ENCODE data around the gene P2RY6.

The P2RY6 gene

DNA sequence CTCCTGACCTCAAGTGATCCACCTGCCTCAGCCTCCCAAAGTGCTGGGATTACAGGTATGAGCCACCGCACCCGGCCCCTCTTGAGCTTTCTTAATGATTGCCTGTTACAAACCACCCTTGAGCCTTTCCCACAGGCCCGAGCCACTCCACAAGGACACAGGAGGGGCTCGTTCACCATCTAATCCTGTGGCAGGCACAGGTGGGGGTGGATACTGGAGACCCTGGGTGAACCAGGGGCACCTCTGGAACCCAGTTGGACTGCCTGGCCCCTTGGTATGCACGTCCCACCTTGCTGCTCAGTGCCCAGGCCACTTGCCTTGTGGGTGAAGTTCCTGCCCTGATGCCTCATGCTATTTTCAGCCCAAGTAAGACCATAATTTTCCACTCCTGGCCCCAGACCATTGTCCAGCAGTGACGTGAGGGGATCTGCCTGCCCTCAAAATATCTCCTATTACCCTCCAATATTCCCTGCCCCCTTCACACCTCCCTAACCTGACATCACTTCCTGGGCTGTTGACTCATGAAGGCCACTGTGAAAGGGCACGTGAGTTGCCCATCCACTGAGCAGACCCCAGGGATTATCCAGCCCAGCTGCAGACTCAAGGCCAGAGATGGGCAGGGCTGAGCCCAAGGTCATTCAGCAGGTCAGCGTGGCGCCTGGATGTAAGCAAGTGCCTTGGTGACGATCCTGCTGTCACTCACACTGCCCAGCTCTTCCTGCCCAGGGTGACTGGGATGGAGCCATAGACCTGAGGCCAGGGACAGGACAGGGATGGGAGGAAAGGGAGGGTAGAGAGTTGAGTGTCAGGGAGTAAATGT, 34.5 kb upstream of the P2RY6 start:
- no peak for DNase-seq (ENCODE audit: low read depth in 3 of 3)

DNA sequence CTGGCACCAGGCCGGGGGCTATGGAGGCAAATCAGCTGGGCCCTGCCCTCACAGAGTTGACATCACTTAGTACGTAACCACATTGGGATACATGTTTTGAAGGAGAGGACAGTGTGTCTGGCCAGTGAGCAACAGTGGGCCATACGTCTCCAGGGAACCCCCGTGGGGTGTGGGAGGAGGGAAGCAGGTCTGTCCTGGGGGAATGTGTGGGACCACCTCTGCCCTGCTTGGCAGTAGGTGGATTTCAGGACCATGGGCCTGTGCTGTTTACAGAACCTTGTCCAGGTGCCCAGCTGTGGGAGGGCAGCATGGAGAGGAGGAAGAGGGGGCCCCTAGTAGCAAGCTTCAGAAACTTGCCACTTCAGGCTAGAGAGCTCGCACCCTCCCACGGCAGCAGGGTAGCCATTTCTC, 33.0 kb upstream of the P2RY6 start:
- DNase-seq (ENCODE audit: low read depth in 3 of 3), result no peak

DNA sequence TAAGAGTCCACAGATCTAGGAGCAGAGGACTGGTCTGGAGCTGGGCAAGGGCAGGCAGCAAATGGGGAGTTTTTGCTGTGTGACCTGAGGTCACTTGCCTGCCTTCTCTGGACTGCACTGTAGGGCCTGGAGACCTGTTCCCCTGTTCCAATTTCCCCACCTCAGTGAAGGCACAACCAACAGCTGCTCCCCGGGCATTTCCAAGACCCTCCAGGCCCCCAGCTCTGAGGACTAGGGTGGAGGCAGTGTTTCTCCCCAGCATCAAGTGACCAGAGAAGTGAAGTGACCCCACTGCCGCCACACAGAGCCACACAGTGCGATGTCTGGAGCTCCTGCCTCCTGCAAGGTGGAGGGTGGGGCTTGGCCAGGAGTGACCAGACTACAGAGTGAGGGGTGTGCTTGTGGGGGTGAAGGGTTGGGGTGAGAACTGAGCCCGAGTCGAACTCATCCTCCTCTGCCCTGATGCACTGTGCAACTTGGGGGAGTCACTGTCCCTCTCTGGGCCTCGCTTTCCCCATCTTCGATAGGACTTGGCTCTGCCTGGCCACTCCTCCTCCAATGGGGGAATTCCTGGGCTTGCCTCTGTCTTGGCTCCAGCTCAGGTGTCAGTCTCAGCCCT, 32.5 kb upstream of the P2RY6 start:
- no peak for DNase-seq (ENCODE audit: low read depth in 3 of 3)

DNA sequence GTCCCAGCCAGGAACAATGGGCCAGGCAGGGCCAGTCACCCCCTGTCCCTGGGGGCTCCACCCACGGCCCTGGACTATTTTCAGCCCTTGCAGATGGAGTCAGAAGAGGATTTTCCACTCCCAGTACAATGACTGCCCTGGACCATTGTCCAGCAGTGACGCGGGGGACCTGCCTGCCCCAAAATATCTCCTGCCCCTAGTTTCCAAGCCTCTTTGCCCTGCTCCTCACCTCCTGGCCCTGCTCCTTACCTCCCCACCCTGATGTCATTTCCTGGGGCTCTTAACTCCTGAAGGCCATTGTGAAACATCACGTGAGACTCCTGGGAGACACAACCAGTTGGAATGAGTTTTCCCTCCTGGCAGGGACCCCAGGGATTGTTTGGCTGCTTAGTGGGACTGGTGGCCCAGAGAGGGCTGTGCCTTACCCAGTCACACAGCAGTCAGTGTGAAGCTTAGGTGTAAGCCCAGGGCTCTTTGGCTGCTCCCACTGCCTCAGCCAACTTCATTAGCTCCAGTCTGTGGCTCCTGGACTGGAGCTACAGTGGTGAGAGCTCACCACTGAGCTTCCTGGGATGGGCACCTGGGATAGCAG, 31.9 kb upstream of the P2RY6 start:
- no peak for DNase-seq (ENCODE audit: low read depth in 3 of 3)

DNA sequence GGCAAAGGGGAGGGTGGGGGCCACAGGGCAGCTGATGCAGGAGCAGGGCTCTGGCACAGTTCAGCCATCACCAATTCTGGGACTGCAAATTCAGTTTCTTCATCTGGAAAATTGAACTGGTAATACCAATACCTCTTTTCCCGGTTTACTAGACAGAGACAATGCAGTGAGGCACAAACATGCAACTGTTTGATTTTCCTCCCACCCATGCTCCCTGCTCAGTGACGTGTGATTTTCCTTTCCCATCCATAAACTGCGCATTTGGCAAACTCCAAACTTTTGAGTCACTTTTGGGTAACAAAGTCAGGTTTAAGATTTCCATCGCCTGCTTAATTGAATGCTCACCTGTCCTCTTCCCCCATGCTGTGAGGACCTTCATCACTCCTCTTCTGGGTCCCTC, 30.8 kb upstream of the P2RY6 start:
- DNase-seq (ENCODE audit: low read depth in 3 of 3), result no peak

DNA sequence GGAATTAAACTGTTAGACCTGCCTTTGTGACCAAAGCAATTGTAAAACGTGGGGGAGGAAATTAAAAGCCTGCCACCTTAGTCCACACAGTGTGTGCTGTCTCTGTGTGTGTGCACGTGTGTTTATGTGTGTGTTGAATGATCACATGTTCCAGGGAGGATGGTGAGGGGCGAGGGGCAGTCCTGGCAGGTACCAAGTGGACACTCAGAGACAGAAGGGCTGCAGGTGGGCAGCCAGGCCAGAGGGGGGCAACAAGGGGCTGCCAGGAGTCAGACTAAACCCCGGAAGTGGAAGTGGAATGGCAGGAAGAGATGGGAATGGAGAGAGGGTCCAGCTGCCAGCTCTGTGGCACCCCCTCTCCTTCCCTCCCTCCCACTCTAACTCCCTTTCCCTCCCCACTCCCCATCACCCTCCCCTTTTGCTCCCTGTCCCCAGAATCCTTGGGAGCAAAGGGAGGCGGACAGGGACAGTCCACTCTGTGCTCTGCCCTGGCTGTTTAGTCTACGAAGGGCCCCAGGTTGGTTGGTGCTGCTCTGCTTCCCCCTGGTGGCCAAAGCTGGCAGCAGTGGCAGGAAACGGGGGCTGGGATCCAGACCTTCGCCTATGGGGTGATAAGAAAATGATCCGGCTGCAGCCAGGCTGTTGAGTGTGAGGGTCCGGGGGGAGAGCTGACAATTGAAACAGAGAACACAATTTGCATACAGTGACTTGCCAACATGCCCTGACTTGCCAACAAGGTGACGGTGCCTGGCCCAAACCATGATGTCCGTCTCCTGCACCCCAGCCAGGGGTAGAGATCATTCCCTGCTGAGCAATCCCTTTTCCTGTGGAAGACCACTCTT, 29.7 kb upstream of the P2RY6 start:
- DNase-seq (ENCODE audit: low read depth in 3 of 3), result peak; percentile 46 to 63 (median 58)

DNA sequence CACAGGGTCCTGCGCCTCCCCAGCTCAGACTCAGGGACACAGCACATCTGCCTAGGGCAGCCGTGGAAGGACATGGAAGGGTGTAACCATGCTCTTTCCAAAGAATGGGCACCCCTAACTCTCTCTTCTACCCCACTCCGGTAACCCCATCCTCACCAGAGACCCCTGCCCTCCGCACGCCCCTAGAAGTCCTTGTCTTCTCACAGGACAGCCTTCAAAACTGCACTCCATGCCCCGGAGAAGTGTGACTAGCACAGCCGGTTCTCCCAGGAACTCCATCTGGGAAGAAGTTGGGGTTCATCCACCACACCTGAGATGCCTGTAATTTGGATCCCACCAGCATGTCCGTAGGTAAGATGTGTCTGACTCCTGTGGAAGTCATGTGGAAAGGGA, 29.0 kb upstream of the P2RY6 start:
- no peak for DNase-seq (ENCODE audit: low read depth in 3 of 3)

DNA sequence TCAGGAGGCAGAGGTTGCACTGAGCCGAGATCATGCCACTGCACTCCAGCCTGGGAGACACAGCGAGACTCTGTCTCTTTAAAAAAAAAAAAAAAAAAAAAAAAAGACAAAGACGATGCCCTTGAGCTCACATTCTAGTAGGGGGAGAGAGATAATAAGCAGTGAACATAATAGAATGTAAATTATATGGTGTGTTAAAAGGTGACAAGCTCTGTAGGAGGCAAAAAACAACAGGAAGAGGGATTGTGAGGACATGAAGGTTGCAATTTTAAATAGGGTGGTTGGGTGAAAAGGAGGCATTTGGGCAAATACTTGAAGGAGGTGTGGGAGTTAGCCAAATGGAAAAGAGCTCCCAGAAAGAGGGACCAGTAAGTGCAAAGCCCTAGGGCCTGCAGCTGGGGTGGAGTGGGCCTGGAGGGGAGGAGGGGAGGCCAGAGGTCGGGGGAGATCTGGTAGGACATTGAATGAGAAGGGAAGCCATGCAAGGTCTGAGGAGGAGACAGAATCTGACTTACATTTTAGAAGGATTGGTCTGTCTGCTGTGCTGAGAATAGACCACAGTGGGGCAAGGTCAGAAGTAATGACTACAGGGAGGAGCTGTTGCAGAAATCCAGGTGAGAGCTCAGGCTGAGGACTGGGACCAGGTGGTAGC, 27.4 kb upstream of the P2RY6 start:
- DNase-seq (ENCODE audit: low read depth in 3 of 3), result no peak

DNA sequence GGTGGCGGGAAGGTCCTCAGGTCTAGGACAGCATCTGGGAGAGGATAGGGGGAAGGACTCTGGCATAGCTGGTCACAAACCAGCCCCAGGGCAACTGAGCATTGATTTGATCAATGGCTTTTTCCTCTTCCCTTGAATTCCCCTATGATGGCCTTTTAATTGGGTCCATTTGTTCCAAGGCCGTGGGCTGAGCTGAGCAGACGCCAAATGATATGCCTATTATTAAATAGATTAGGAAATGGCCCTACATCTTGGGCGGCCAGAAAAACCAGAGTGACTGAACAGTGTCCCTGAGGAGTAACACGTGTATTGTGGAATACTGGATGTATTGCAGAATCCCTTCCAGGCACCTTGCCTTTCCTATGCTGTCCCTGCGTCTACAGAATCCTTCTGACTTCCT, 26.7 kb upstream of the P2RY6 start:
- DNase-seq (ENCODE audit: low read depth in 3 of 3), result no peak

DNA sequence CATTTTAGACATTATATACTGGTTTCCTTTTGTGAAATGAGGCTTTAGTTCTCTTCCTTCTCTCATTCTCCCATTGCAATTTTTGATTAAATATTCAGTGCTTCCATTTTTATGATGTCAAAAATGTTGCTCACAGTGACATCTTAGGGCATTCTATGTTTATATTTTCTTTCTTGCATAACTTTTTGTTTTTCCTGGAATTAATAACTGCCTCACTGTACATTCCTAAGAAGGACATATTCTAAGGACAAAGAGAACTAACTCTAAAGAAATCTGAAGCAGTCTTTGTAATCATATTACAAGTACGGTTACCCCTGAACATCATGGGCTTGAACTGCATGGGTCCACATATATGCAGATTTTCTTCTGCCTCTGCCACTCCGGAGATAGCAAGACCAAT, 25.8 kb upstream of the P2RY6 start:
- no peak for DNase-seq (ENCODE audit: low read depth in 3 of 3)

DNA sequence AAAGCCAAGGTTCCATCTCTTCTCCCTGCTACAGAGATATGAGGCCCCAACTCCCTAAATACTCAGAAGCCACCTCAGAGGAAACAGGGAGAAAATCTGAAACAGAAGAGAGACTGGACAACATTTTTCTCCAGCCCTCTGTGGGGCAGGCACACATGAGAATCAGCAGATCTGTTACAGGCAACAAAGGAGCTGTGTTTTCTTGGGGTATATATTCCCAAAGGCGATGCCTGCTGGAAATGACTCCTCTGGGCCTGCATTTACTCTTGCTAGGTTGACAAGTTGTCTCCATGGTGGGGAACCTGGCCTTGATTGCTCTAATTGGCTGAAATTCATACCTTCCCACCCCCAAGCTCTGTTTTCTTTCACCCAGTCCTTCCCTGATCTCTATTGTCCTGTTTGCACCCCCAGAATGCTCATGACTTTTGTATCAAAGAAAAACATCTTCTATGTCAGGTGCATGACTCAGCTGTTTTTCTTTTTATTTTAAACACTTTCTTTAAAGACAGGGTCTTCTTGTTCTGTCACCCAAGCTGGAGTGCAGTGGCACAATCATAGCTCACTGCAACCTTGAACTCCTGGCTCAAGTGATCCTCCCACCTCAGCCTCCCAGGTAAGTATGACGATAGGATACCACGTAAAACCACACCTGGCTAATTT, 23.5 kb upstream of the P2RY6 start:
- no peak for DNase-seq (ENCODE audit: low read depth in 3 of 3)

DNA sequence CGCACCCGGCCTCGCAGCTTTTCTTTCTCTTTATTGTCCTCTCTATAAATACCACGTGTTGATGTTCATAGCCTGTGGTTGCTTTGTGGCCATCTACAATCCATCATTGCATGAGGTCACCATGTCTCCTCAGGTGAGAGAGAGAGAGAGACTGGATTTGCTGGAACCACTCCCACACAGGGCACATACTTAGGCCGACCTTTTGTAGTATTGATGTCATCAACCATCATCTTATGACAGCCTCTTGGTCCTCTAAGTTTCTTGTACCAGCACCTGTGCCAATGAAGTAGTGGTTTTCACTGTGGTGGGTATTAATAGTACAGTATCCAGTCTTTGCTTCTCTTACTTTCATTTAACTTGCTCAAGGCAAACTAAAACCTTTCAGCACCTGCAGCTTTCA, 22.8 kb upstream of the P2RY6 start:
- DNase-seq (ENCODE audit: low read depth in 3 of 3), result no peak

DNA sequence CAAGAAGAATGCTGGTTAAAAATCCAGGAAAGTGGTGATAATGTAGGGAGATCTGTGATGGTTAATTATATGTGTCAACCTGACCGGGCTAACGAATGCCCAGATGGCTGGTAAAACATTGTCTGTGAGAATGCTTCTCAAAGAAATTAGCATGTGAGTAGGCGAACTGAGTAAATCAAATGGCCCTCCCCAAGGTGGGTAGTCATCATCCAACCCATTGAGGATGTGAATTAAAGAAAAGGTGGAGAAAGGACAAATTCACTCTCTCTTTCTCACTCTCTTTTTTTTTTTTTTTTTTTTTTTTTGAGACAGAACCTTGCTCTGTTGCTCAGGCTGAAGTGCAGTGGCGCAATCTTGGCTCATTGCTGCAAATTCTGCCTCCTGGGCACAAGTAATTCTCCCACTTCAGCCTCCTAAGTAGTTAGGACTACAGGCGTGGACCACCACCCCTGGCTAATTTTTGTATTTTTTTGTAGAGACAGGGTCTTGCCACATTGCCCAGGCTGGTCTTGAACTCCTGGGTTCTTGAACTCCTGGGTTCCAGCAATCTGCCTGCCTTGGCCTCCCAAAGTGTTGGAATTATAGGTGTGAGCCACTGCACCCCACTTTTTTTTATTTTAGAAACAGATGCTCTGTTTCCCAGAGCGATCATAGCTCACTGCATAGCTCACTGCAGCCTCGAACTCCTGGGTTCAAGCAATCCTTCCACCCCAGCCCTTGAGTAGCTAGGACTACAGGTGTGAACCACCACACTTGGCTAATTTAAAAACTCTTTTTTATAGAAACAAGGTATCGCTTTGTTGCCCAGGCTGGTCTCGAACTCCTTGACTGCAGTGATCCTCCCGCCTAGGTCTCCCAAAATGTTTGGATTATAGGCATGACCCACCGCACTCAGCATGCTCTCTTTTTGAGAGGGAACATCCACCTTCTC, 22.0 kb upstream of the P2RY6 start:
- no peak for DNase-seq (ENCODE audit: low read depth in 3 of 3)

DNA sequence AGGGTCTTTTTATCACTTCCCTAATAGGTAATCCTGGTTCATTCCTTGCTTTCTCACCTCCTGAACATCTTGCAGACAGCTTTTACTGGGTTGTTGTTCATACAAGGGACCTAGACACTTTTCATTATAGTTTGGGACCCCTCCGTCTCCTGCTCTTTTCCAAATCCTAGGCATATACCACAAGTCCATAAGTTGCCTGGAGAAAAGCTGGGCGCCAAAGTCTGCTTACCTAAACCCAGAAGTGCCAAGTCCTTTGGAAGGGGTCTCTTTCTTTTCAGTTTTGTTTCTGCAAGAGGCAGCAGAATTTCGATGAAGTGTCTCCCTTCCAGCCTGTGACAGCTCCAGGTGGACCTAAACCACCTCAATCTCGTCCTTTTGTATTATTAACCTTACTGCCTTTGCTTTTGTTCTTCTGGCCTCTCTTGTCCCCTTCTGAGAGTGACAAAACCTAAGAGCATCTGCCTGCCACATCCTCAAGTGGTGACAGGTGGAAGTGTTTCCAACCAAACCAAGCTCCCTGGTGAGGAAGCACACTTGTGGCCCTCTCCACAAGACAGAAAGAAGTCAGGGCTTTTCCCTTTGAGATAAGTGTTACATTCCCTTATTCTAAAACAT, 19.5 kb upstream of the P2RY6 start:
- no peak for DNase-seq (ENCODE audit: low read depth in 3 of 3)

DNA sequence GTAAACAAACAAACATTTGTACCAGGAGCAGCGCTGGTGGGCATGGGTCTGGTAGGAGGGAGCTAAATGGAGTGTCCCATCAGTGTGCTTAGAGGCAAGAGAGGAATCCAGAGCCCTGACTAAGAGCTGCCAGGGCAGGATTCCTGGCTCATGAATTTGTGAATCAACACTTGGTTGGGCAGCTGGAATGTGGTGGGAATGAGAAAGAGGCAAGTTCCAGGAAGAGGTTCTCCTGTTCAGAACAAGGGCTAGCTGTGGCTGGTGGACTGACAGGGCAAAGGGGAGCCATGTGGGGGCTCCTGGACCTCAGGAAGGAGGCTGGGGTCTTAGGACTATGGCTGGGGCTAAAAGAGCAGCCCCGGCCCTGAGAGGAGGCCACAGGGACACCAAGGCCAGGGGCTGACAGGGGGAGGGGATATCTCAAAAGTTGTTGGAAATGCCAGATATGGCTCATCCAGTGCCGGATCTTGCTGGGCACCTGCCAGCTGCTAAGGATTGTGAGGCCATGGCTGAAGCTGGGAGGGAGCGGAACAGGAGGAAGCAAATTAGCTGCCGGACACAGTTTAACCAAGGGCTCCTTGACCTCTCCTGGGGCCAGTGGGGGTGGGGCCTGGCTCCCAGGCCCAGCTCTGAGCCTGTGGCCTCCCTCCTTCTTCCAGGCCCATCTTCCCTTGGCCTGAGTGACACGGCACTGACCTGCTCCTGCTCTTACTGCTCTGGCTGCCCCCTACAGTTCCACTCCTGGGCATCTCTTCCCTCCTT, 14.6 kb upstream of the P2RY6 start:
- no peak for DNase-seq (ENCODE audit: low read depth in 3 of 3)

DNA sequence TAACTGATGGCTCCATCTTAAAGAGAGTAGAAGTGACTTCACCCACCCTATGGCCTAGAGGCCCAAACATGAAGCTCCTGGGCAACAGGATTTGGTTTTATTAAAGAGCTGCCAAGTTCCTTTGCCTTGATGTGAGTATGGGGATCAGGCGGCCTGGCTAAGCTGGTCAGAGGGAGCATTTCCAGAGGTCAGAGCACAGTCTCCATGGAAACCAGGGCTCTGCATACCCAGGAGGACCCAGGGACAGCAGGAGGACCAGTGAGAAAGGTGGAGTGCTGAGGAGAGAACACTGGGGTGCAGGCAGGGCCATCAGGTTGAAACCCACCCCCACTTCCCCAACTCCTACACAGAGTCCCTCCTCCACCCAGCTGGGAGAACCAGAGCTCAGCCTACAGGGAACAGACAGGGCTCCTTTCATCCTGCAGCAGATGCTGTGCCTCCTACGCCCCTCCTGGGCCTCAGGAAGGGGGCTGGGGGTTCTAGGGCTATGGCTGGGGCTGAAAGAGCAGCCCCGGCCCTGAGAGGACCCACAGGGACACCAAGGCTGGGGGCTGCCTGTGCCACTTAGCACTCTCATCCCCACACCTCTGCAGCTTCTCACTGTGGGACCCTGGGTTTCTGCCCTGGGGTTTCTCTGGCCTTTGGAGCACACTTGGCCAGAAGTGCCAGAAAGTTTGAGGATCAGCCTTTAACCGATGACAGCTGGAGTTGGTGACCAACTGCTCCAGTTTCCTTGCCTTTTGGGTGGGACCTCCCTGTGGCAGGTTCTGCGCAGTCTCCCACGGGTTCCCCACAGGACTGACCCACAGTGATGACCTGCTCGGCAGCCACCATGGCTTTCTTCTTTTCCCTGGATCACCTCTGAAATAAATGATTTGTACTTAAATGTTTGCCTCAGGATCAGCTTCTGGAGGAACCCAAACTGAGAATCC, 13.8 kb upstream of the P2RY6 start:
- no peak for DNase-seq (ENCODE audit: low read depth in 3 of 3)

DNA sequence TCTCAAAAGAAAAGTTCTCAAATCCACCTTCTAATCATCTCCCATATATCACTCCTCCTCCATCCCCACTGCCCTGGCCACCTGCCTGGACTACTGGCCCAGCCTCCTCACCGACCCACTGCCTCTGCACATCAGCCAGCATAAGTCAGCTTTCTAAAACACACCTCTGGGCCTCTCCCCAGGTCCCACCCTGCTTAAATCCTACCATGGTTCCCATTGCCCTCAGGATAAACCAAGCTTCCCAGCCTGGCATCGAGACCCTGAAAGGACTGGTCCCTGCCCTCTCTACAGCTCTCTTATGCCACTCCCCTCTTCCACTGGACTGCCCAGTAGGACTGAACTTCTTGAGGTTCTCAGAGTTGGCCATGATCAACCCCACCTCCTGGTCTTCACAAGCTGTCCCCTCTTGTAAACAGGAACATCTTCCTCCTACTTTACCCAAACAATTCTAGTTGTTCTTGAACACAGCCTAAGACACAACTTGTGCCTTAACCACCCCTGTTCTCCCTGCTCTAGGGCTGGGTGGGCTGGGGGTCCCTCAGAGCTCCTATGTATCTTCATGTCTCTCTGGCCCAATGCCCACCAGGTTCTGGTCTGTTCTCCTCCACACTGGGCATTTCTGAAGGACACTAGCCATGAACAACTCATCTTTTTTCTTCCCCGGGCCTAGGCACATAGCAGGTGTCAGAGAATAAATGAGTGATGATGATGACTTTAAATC, 12.6 kb upstream of the P2RY6 start:
- DNase-seq (ENCODE audit: low read depth in 3 of 3), result no peak

All from stimulated activated CD4-positive, alpha-beta T cell treated with anti-CD3 and anti-CD28 coated beads, TNF-alpha, amount 100 ng/mL, for 48 hours (primary cell).